ENCODE data around the gene MAP6D1. TPM values are rescaled to one million over a fixed set of nuclear protein-coding genes. Genes with fewer than 3 reads are reported as not detected.

Gene MAP6D1
- total RNA-seq, 1 donor from 2014 or later: 4.4 TPM

GRCh38 chr3:183799461-183799860 lies 25.9 kb downstream of the MAP6D1 start:
- no peaks in the 10 kb centered on the region for H3K9me3 Mint-ChIP-seq
- no peak overlapping the region for H3K4me3 Mint-ChIP-seq
- H3K36me3 Mint-ChIP-seq: peaks cover 55% of the 10 kb centered on the region
- H3K27me3 Mint-ChIP-seq (ENCODE audit: low read depth): no peaks in the 10 kb centered on the region
- no peaks in the 10 kb centered on the region for H3K4me1 Mint-ChIP-seq
- TF ChIP-seq, protein P1, sequence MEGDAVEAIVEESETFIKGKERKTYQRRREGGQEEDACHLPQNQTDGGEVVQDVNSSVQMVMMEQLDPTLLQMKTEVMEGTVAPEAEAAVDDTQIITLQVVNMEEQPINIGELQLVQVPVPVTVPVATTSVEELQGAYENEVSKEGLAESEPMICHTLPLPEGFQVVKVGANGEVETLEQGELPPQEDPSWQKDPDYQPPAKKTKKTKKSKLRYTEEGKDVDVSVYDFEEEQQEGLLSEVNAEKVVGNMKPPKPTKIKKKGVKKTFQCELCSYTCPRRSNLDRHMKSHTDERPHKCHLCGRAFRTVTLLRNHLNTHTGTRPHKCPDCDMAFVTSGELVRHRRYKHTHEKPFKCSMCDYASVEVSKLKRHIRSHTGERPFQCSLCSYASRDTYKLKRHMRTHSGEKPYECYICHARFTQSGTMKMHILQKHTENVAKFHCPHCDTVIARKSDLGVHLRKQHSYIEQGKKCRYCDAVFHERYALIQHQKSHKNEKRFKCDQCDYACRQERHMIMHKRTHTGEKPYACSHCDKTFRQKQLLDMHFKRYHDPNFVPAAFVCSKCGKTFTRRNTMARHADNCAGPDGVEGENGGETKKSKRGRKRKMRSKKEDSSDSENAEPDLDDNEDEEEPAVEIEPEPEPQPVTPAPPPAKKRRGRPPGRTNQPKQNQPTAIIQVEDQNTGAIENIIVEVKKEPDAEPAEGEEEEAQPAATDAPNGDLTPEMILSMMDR (IDR thresholded peaks at IDR 0.05; ENCODE audit: unreplicated experiment): no peak
- H3K27ac Mint-ChIP-seq: no peak overlapping the region
- DNase-seq (ENCODE audit: low spot score in 2 of 2, unreplicated experiment in 2 of 2): no peak

- Mint-ChIP-seq H3K36me3 (peaks cover 54% of the 10 kb centered on the region), H3K9me3 (no peaks in the 10 kb centered on the region), H3K4me3 (no peak overlapping the region), H3K27ac (no peak overlapping the region), H3K27me3 (ENCODE audit: low read depth) (no peaks in the 10 kb centered on the region), H3K4me1 (no peaks in the 10 kb centered on the region)
- TF ChIP-seq, protein P1 (IDR thresholded peaks at IDR 0.05; ENCODE audit: unreplicated experiment): no peak
- DNase-seq (ENCODE audit: low spot score in 2 of 2, unreplicated experiment in 2 of 2): no peak
These were observed 27.4 kb downstream of the MAP6D1 start for GRCh38 chr3:183797996-183798395.

- H3K36me3 Mint-ChIP-seq: peaks cover 48% of the 10 kb centered on the region
These were observed 29.0 kb downstream of the MAP6D1 start for GRCh38 chr3:183796372-183796771.

GRCh38 chr3:183794452-183794851 lies 30.9 kb downstream of the MAP6D1 start:
- Mint-ChIP-seq H3K27ac (no peak overlapping the region), H3K36me3 (peaks cover 46% of the 10 kb centered on the region), H3K4me3 (no peak overlapping the region)

More at GRCh38 chr3:183796372-183796771, 29.0 kb downstream of the MAP6D1 start:
- Mint-ChIP-seq H3K4me3 (no peak overlapping the region), H3K27me3 (ENCODE audit: low read depth) (no peaks in the 10 kb centered on the region), H3K9me3 (no peaks in the 10 kb centered on the region), H3K27ac (no peak overlapping the region), H3K4me1 (no peaks in the 10 kb centered on the region)
- no peak for DNase-seq (ENCODE audit: low spot score in 2 of 2, unreplicated experiment in 2 of 2)
- TF ChIP-seq, protein P1 (IDR thresholded peaks at IDR 0.05; ENCODE audit: unreplicated experiment): no peak

DNA sequence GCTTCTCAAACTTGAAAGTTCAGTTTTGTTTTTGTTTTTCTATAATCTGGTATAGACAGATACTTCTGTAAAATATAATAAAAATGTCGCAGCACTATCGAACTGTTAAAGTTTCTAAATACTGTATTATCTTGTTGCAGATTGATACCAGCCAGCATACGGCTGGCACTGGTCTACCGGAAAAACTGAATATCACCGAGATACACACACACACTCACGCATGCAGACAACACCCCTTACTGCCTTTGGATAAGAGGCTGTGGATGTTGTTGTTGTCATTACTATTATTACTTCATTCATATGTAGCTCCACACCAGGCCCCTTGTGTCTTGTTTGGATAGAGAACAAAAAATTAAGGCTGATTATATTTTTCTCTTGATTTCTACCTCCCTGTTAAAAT lies 32.4 kb downstream of the MAP6D1 start:
- no peaks in the 10 kb centered on the region for H3K4me1 Mint-ChIP-seq
- no peaks in the 10 kb centered on the region for H3K27me3 Mint-ChIP-seq (ENCODE audit: low read depth)
- DNase-seq (ENCODE audit: low spot score in 2 of 2, unreplicated experiment in 2 of 2): no peak
- no peak overlapping the region for H3K27ac Mint-ChIP-seq
- H3K4me3 Mint-ChIP-seq: no peak overlapping the region
- TF ChIP-seq, protein P1 (IDR thresholded peaks at IDR 0.05; ENCODE audit: unreplicated experiment): no peak
- H3K36me3 Mint-ChIP-seq: peaks cover 48% of the 10 kb centered on the region
- no peaks in the 10 kb centered on the region for H3K9me3 Mint-ChIP-seq

More at GRCh38 chr3:183794452-183794851, 30.9 kb downstream of the MAP6D1 start:
- Mint-ChIP-seq H3K27me3 (ENCODE audit: low read depth) (no peaks in the 10 kb centered on the region), H3K4me1 (no peaks in the 10 kb centered on the region), H3K9me3 (no peaks in the 10 kb centered on the region)
- TF ChIP-seq, protein P1 (IDR thresholded peaks at IDR 0.05; ENCODE audit: unreplicated experiment): no peak
- DNase-seq (ENCODE audit: low spot score in 2 of 2, unreplicated experiment in 2 of 2): no peak

GRCh38 chr3:183790700-183791099 lies 34.7 kb downstream of the MAP6D1 start:
- Mint-ChIP-seq H3K36me3 (peaks cover 54% of the 10 kb centered on the region), H3K9me3 (no peaks in the 10 kb centered on the region), H3K27ac (no peak overlapping the region), H3K27me3 (ENCODE audit: low read depth) (no peaks in the 10 kb centered on the region), H3K4me3 (no peak overlapping the region), H3K4me1 (no peaks in the 10 kb centered on the region)
- TF ChIP-seq, protein P1 (IDR thresholded peaks at IDR 0.05; ENCODE audit: unreplicated experiment): no peak
- DNase-seq (ENCODE audit: low spot score in 2 of 2, unreplicated experiment in 2 of 2): no peak

Data from mesothelial cell of epicardium (in vitro differentiated cells).